SU-DHL-6 (cell line): ENCODE results near the gene MAPKAPK5.

Experiments used
- H2AFZ ChIP-seq: fragments of 200-600 bp; sonication (generic); 2 replicates; pipeline ENCODE4 v1.6.1; 2014; ENCODE audit warnings: low read depth, mild to moderate bottlenecking, moderate library complexity, mixed read lengths, antibody characterized with exemption, low read length; ENCODE audit not compliant: severe bottlenecking
- H3F3A ChIP-seq: fragments of 200-600 bp; shearing (Covaris generic); 2 replicates; pipeline ENCODE4 v1.6.0; 2016; ENCODE audit warnings: antibody characterized with exemption, mild to moderate bottlenecking; ENCODE audit not compliant: insufficient read depth
- H3K27ac ChIP-seq: fragments of 200-600 bp; sonication (generic); 2 replicates; pipeline ENCODE4 v1.5.1; 2016; ENCODE audit warnings: low read depth, mild to moderate bottlenecking, low read length, moderate library complexity, mixed read lengths
- H3K27me3 ChIP-seq: fragments of 200-600 bp; sonication (generic), shearing (Covaris generic); 2 replicates; pipeline ENCODE4 v1.6.0; 2014; ENCODE audit warnings: mild to moderate bottlenecking, low read length
- H3K36me3 ChIP-seq: fragments of 200-600 bp; sonication (generic); 2 replicates; pipeline ENCODE4 v1.6.1; 2014; ENCODE audit warnings: mild to moderate bottlenecking, low read length, mixed read lengths
- H3K4me2 ChIP-seq: fragments of 300-600, 200-600 bp; shearing (Covaris generic), sonication (generic); 2 replicates; pipeline ENCODE4 v1.6.0; 2014; ENCODE audit warnings: low read length, low read depth, mild to moderate bottlenecking; ENCODE audit not compliant: poor library complexity, severe bottlenecking
- H3K4me3 ChIP-seq: fragments of 200-600 bp; sonication (generic); 2 replicates; pipeline ENCODE4 v1.5.1; 2014; ENCODE audit warnings: antibody characterized with exemption, low read length, mild to moderate bottlenecking, mixed read lengths; ENCODE audit not compliant: insufficient read depth, poor library complexity, severe bottlenecking
- H3K79me2 ChIP-seq: fragments of 200-600 bp; sonication (generic); 2 replicates; pipeline ENCODE4 v1.6.1; 2014; ENCODE audit warnings: mild to moderate bottlenecking, low read length, moderate library complexity; ENCODE audit not compliant: insufficient read depth
- H3K9ac ChIP-seq: fragments of 200-600 bp; sonication (generic); 2 replicates; pipeline ENCODE4 v1.7.0; 2014; ENCODE audit warnings: mild to moderate bottlenecking, low read length
- H3K9me2 ChIP-seq: fragments of 200-600 bp; sonication (generic); replicated peaks from 2 replicates; pipeline ENCODE4 v1.6.1; 2014; ENCODE audit warnings: low read length; ENCODE audit not compliant: insufficient read depth
- H3K9me3 ChIP-seq: fragments of 200-600 bp; sonication (generic); 2 replicates; pipeline ENCODE4 v1.6.1; 2014; ENCODE audit warnings: low read length, mixed read lengths; ENCODE audit not compliant: insufficient read depth
- H4K20me1 ChIP-seq: fragments of 200-600 bp; sonication (generic); 2 replicates; pipeline ENCODE4 v1.6.1; 2014; ENCODE audit warnings: low read depth, mild to moderate bottlenecking, antibody characterized with exemption, low read length, moderate library complexity, mixed read lengths
- CTCF ChIP-seq: fragments of 200-600 bp; sonication (generic); IDR thresholded peaks from one replicate; pipeline ENCODE4 v1.5.1; 2017; ENCODE audit warnings: antibody characterized with exemption, mild to moderate bottlenecking, low read length, moderate library complexity; ENCODE audit not compliant: insufficient read depth, poor library complexity, severe bottlenecking
- EZH2phosphoT487 ChIP-seq: fragments of 200-600 bp; sonication (generic), shearing (Covaris generic); conservative IDR thresholded peaks from 2 replicates; pipeline ENCODE4 v1.6.1; 2018; ENCODE audit warnings: mild to moderate bottlenecking, antibody characterized with exemption, low read length, moderate library complexity, mixed read lengths

Gene MAPKAPK5

GRCh38 chr12:111905502-111905901 lies 63.5 kb downstream of the MAPKAPK5 start:
- no peaks in the 10 kb centered on the region for H3K9me2 ChIP-seq
- no peaks in the 10 kb centered on the region for H3K79me2 ChIP-seq
- H3K4me2 ChIP-seq: no peak overlapping the region
- no peak overlapping the region for H3K9ac ChIP-seq
- no peak overlapping the region for H3K4me3 ChIP-seq
- no peak overlapping the region for H3K27ac ChIP-seq
- H3K36me3 ChIP-seq: no peaks in the 10 kb centered on the region; the same call in 1 of the 2 replicates
- H3K27me3 ChIP-seq: no peaks in the 10 kb centered on the region
- H3K9me3 ChIP-seq: no peaks in the 10 kb centered on the region
- 0 out of 2 replicates have a peak, but pooled peaks cover 3% of the 10 kb centered on the region for H3F3A ChIP-seq
- no peak for TF ChIP-seq CTCF
- no peak for TF ChIP-seq EZH2phosphoT487
- H4K20me1 ChIP-seq: no peaks in the 10 kb centered on the region
- no peak overlapping the region for H2AFZ ChIP-seq

GRCh38 chr12:111907740-111908139 lies 65.7 kb downstream of the MAPKAPK5 start:
- no peak overlapping the region for H3K27ac ChIP-seq
- H3F3A ChIP-seq: no peaks in the 10 kb centered on the region; the same call in 1 of the 2 replicates
- no peak overlapping the region for H3K4me3 ChIP-seq
- TF ChIP-seq CTCF (no peak), EZH2phosphoT487 (no peak)
- no peaks in the 10 kb centered on the region for H3K9me2 ChIP-seq
- H4K20me1 ChIP-seq: no peaks in the 10 kb centered on the region
- H3K9me3 ChIP-seq: no peaks in the 10 kb centered on the region
- no peak overlapping the region for H2AFZ ChIP-seq
- no peaks in the 10 kb centered on the region; the same call in 1 of the 2 replicates for H3K36me3 ChIP-seq
- no peaks in the 10 kb centered on the region for H3K27me3 ChIP-seq
- H3K9ac ChIP-seq: no peak overlapping the region
- H3K79me2 ChIP-seq: no peaks in the 10 kb centered on the region
- no peak overlapping the region for H3K4me2 ChIP-seq

GRCh38 chr12:111925171-111925570 lies 83.1 kb downstream of the MAPKAPK5 start:
- H3K9me3 ChIP-seq: no peaks in the 10 kb centered on the region
- H3K36me3 ChIP-seq: no peaks in the 10 kb centered on the region
- no peaks in the 10 kb centered on the region for H3K79me2 ChIP-seq
- no peak overlapping the region for H3K4me2 ChIP-seq
- H2AFZ ChIP-seq: no peak overlapping the region
- H3K4me3 ChIP-seq: no peak overlapping the region
- no peaks in the 10 kb centered on the region for H3K9me2 ChIP-seq
- H3K27ac ChIP-seq: no peak overlapping the region
- H4K20me1 ChIP-seq: no peaks in the 10 kb centered on the region
- H3F3A ChIP-seq: no peaks in the 10 kb centered on the region
- no peak overlapping the region for H3K9ac ChIP-seq
- H3K27me3 ChIP-seq: no peaks in the 10 kb centered on the region
- TF ChIP-seq CTCF (no peak), EZH2phosphoT487 (no peak)

- H3K9me2 ChIP-seq: no peaks in the 10 kb centered on the region
- no peaks in the 10 kb centered on the region for H3K9me3 ChIP-seq
- H3K27ac ChIP-seq: no peak overlapping the region
- no peaks in the 10 kb centered on the region for H3F3A ChIP-seq
- H3K27me3 ChIP-seq: no peaks in the 10 kb centered on the region
- TF ChIP-seq EZH2phosphoT487 (no peak), CTCF (no peak)
- H3K4me2 ChIP-seq: no peak overlapping the region
- H3K9ac ChIP-seq: no peak overlapping the region
- no peaks in the 10 kb centered on the region for H3K79me2 ChIP-seq
- no peak overlapping the region for H2AFZ ChIP-seq
- no peak overlapping the region for H3K4me3 ChIP-seq
- H3K36me3 ChIP-seq: no peaks in the 10 kb centered on the region
- H4K20me1 ChIP-seq: no peaks in the 10 kb centered on the region
Measured at GRCh38 chr12:111926631-111927030, 84.6 kb downstream of the MAPKAPK5 start.
